DND-41 (cell line): ENCODE results near the gene FAM120AOS.

Experiments
- EZH2 ChIP-seq: IDR thresholded peaks from 3 replicates; pipeline ENCODE4 v1.6.1; 2012; ENCODE audit warnings: borderline replicate concordance, low read depth, mild to moderate bottlenecking, moderate library complexity, low read length, inconsistent platforms; ENCODE audit not compliant: severe bottlenecking
- TF ChIP-seq, protein P1 (sequence below): IDR thresholded peaks from 2 replicates; pipeline ENCODE4 v1.5.1; 2012; ENCODE audit warnings: borderline replicate concordance, low read length, moderate library complexity, mild to moderate bottlenecking; ENCODE audit not compliant: poor library complexity, severe bottlenecking; ENCODE audit errors: extremely low read depth

- no peak for TF ChIP-seq EZH2
- TF ChIP-seq, protein P1, sequence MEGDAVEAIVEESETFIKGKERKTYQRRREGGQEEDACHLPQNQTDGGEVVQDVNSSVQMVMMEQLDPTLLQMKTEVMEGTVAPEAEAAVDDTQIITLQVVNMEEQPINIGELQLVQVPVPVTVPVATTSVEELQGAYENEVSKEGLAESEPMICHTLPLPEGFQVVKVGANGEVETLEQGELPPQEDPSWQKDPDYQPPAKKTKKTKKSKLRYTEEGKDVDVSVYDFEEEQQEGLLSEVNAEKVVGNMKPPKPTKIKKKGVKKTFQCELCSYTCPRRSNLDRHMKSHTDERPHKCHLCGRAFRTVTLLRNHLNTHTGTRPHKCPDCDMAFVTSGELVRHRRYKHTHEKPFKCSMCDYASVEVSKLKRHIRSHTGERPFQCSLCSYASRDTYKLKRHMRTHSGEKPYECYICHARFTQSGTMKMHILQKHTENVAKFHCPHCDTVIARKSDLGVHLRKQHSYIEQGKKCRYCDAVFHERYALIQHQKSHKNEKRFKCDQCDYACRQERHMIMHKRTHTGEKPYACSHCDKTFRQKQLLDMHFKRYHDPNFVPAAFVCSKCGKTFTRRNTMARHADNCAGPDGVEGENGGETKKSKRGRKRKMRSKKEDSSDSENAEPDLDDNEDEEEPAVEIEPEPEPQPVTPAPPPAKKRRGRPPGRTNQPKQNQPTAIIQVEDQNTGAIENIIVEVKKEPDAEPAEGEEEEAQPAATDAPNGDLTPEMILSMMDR = no peak
These were observed 39.9 kb downstream of the FAM120AOS start for GRCh38 chr9:93413530-93413929.
